ENCODE data around the gene NAPB.

GRCh38 chr20:23445596-23446217 lies 24.4 kb upstream of the NAPB start:
- TF ChIP-seq POLR2A (IDR thresholded peaks at IDR 0.05; ENCODE audit: low read length) (no peak), RARB (CRISPR knock-in tag; IDR thresholded peaks at IDR 0.05) (no peak), EP300 (IDR thresholded peaks at IDR 0.05) (no peak), CTCF (IDR thresholded peaks at IDR 0.05) (no peak), ZNF302 (CRISPR knock-in tag; IDR thresholded peaks at IDR 0.05) (no peak)

Data from A549 (cell line).